ENCODE measurements around the gene NRXN3.

The NRXN3 gene

DNA sequence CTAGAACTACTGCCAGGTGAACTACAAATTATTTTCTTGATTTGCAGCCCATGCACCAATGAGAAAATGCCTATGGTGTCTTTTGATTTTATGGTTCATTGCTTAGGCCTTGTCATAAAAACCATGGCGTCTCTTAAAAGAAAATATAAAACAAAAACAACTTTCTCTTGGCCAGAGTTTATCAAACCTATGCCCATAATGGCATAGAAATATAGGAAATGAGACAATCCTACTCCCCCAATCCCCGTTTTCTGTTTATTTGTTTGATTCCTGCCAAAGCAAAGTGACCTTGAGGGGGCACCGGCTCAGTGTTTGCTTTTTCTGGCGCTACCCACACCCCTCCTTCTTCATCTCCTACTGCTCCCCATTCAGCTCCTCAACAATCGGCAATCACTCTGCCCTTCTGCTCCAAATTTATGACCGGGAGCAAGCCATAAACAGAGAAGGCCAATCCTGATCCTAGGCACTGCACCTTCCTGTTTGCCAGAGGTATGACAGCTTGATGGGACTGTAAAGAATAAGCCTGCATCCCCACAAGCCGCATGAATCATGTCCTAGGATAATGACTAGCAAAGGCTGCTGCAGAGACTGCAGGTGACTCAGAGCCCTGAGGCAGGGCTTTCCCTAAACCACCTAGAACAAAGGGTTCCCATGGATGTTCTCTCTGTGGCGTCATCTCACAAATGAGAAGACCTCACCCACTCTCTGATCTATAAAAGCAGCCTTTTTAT is 874.9 kb downstream of the NRXN3 start:
- Mint-ChIP-seq H3K9me3 (peaks cover 4% of the 10 kb centered on the region), H3K27me3 (ENCODE audit: low read depth) (no peaks in the 10 kb centered on the region), H3K4me3 (no peak overlapping the region), H3K27ac (no peak overlapping the region), H3K4me1 (no peaks in the 10 kb centered on the region), H3K36me3 (ENCODE audit: low read depth) (no peaks in the 10 kb centered on the region)
- TF ChIP-seq, protein P1, sequence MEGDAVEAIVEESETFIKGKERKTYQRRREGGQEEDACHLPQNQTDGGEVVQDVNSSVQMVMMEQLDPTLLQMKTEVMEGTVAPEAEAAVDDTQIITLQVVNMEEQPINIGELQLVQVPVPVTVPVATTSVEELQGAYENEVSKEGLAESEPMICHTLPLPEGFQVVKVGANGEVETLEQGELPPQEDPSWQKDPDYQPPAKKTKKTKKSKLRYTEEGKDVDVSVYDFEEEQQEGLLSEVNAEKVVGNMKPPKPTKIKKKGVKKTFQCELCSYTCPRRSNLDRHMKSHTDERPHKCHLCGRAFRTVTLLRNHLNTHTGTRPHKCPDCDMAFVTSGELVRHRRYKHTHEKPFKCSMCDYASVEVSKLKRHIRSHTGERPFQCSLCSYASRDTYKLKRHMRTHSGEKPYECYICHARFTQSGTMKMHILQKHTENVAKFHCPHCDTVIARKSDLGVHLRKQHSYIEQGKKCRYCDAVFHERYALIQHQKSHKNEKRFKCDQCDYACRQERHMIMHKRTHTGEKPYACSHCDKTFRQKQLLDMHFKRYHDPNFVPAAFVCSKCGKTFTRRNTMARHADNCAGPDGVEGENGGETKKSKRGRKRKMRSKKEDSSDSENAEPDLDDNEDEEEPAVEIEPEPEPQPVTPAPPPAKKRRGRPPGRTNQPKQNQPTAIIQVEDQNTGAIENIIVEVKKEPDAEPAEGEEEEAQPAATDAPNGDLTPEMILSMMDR (IDR thresholded peaks at IDR 0.05; ENCODE audit: unreplicated experiment in 3 of 3), result no peak

DNA sequence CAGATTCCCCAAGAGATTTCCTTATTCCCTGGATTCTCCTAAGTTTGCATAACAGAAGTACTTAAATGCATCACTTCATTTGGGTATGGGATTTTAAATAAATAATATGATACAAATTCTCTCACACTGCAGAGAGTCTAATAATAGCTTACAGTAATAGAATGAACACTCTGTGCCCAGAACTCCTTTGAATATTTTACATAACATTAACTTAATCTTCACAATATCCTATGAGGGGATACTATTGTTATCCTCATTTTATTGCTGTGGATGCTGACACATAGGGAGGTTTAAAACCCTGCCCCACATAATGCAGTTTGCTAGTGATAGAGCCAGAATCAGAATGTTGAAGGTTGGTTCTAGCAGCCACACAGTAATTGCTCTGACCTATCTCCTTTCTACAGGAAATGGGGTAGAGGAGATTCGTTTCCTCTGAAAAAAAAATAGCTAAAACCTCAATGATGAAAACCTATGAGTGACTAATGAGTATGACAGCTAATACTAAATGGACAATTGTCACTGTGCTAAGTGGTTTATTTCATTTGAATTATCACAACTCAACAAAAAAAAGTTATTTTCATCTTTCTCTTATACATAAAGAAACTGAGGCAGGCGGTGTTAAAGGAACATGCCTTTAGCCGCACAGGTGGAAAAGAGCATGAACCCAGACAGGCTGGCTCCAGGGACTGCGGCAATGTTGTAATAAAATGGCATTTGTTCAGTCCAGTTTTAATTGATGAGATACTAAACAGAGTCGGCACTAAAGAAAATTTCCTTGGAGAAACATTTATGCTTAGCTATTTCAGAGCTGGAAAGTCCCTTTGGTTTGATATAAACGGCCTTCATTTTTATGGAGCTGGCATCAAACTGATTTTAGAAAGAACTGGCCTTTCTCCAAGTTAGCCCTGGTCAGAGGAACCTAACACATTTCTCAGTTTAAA is 880.9 kb downstream of the NRXN3 start:
- H3K4me3 Mint-ChIP-seq, result no peak overlapping the region
- no peaks in the 10 kb centered on the region for H3K27me3 Mint-ChIP-seq (ENCODE audit: low read depth)
- no peaks in the 10 kb centered on the region for H3K9me3 Mint-ChIP-seq
- TF ChIP-seq, protein P1 (IDR thresholded peaks at IDR 0.05; ENCODE audit: unreplicated experiment in 3 of 3), result no peak
- H3K27ac Mint-ChIP-seq, result no peak overlapping the region
- H3K4me1 Mint-ChIP-seq, result no peaks in the 10 kb centered on the region
- H3K36me3 Mint-ChIP-seq (ENCODE audit: low read depth), result no peaks in the 10 kb centered on the region

DNA sequence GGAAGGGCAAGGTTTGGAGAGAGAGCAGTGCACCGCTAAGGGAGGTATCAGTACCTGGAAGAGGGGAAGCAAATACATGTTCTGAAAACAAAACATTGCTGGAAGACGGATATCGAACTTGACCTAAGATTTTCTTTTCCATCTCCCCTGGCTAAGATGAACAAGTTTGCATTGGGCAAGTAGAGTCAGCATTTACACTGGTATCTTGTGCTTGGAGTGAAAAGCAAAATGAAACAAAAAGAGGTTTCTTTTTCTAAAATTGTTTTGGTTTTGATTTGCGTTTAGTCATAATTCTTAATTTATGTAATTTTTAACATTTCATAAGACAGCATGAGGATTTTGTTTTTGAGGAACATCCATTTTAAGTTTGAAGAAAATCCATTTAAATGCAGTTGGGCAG is 881.6 kb downstream of the NRXN3 start:
- Mint-ChIP-seq H3K27ac (no peak overlapping the region), H3K4me3 (no peak overlapping the region), H3K27me3 (ENCODE audit: low read depth) (no peaks in the 10 kb centered on the region), H3K36me3 (ENCODE audit: low read depth) (no peaks in the 10 kb centered on the region), H3K4me1 (peaks cover under 1% of the 10 kb centered on the region), H3K9me3 (no peaks in the 10 kb centered on the region)
- TF ChIP-seq, protein P1 (IDR thresholded peaks at IDR 0.05; ENCODE audit: unreplicated experiment in 3 of 3), result no peak

DNA sequence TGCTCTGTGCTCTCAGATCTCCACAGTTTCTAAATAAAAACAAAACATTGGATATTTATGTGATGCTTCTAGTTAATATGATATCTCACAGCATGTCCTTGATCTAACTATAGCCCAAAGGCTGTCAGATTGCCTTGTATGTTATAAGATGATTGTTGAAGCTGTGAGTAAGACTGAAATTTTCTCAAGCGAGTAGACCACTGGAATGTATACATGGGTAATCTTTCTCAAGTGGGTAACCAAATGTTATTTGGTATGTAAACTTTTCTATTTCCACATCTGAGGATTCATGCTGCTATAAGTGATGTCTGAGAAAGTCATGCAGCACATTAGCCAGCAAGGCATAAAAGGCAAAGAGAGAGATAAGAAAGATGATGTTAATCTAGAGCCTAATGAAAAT is 886.7 kb downstream of the NRXN3 start:
- H3K4me1 Mint-ChIP-seq, result peaks cover 8% of the 10 kb centered on the region
- H3K36me3 Mint-ChIP-seq (ENCODE audit: low read depth), result no peaks in the 10 kb centered on the region
- H3K27ac Mint-ChIP-seq, result no peak overlapping the region
- H3K4me3 Mint-ChIP-seq, result no peak overlapping the region
- TF ChIP-seq, protein P1 (IDR thresholded peaks at IDR 0.05; ENCODE audit: unreplicated experiment in 3 of 3), result no peak
- H3K9me3 Mint-ChIP-seq, result no peaks in the 10 kb centered on the region
- no peaks in the 10 kb centered on the region for H3K27me3 Mint-ChIP-seq (ENCODE audit: low read depth)

DNA sequence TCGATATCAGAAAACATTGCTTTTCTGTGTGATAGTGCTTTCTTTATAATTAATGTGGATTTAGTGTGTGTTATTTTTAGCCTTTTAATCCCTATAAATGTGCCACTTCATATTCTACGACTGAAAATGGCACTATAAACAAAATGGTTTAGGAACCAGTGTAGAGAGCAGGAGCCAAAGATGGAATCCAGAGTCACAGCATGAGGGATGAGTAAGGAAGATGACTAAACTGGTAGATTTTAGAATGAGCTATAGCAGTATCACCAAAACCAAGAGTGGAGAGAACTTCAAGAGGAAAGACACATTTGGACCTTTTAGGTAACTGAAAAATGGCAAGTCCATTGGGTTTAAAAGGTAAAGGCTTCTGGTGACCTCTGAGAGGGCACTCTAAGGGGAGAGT is 887.2 kb downstream of the NRXN3 start:
- H3K4me1 Mint-ChIP-seq, result peaks cover 8% of the 10 kb centered on the region
- no peaks in the 10 kb centered on the region for H3K36me3 Mint-ChIP-seq (ENCODE audit: low read depth)
- H3K4me3 Mint-ChIP-seq, result no peak overlapping the region
- H3K9me3 Mint-ChIP-seq, result no peaks in the 10 kb centered on the region
- TF ChIP-seq, protein P1 (IDR thresholded peaks at IDR 0.05; ENCODE audit: unreplicated experiment in 3 of 3), result no peak
- H3K27me3 Mint-ChIP-seq (ENCODE audit: low read depth), result no peaks in the 10 kb centered on the region
- H3K27ac Mint-ChIP-seq, result no peak overlapping the region
